Right renal cortex interstitium (tissue), 3 donors: ENCODE measurements around the gene ZNF630. TPM values are rescaled to one million over a fixed set of nuclear protein-coding genes. Genes with fewer than 3 reads are reported as not detected.
"Not testable (repeated sequence)": the region's sequence is repeated elsewhere in the genome, so short reads cannot be mapped to it uniquely, and the experiment has no call there.

Source experiments
- DNase-seq, 3 donors: peaks; one replicate each; pipeline ENCODE4 v3.0.0-alpha.2; 2013; ENCODE audit warnings: low read depth in 3 of 3, low spot score in 2 of 3
- polyA plus RNA-seq, 3 donors: library from polyadenylated mRNA; unstranded; fragments of 120-200 nt; gene quantifications; one replicate each; pipeline ENCODE4 v1.2.1, GENCODE V29; 2013; ENCODE audit not compliant: insufficient read length in 3 of 3

The ZNF630 gene
- polyA plus RNA-seq, 3 donors = 3.3 to 3.7 (median 3.6) TPM

DNA sequence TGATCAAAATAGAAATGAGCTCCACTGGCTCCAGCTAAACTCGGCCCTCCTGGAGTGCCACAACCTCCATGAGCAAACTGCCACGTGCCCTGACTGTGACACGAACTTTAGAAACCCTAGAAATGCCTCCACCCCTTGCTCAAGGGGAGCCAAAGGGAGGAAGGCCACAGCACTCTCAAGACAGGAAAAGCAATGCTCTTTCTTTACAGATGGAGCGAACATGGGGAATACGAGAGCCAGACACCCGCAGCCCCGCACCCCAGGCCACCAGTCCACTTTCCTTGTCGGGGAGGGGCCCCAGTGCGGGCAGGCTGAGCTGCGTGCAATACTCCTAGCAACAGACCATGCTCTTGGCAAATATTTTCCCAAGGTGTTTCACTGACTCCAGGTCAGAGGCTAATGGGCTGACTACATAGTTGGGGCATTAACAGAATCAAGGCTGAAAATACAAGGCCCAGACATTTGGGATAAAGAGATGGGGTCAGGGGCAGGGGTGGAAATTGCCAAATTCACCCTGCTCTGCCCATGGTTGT lies 40.7 kb downstream of the ZNF630 start:
- DNase-seq = not testable (repeated sequence)

DNA sequence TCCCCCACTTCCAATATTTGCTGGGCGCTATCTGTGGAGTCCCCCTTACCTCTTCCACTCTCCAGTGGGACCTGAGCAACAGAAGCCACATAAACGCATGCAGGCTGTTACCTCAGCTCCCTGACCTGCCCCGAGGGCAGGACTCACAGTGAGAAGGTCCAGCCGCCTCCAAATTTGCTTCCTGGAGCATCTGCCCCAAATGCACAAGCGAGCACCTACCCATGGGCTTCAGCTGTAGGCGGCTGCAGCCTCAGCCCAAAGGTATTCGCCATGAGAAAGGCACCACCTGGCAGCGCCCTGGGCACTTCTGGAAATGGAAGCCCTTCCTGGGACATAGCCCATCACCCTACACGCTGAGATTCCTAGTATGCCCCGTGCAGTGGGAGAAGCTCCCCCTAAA lies 41.2 kb downstream of the ZNF630 start:
- DNase-seq = no peak

DNA sequence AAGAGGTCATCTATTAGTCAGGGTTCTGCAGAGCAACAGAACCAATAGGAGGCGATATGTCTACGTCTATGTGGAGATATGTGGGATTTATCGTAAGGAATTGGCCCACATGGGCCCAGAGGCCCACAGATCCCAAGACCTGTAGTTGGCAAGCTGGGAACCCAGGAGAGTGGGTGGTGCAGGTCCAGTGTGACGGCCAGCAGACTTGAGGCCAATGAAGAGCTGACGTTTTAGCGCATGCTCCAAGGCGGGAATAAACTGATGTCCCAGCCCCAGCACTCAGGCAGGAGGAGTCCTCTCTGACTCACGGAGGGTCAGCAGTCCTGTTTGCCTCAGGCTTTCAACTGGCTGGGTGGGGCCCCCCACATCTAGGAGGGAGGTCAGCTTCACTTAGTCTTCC lies 43.3 kb downstream of the ZNF630 start:
- no peak for DNase-seq

- not testable (repeated sequence) for DNase-seq
Measured at GRCh38 chrX:48027545-48027944, 43.9 kb downstream of the ZNF630 start.

GRCh38 chrX:48025561-48025960 lies 45.9 kb downstream of the ZNF630 start:
- peak in 2 of 3 donors; percentile 27 to 50 for DNase-seq

DNA sequence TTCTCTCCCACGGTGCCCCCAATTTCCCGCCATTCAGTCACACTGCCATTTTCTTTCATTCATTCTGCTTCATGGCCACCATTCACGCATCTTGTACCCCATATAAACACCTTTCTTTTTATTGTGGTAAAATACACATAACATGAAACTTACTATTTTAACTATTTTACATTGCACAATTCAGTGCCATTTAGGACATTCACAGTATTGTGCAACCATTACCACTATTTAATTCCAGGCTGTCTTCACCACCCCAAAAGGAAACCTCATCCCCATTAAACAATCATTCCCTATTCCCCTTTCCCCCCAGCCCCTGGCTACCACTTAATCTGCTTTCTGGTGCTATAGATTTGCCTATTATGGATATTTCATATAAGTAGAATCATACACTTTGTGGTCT lies 48.7 kb downstream of the ZNF630 start:
- DNase-seq = no peak

DNA sequence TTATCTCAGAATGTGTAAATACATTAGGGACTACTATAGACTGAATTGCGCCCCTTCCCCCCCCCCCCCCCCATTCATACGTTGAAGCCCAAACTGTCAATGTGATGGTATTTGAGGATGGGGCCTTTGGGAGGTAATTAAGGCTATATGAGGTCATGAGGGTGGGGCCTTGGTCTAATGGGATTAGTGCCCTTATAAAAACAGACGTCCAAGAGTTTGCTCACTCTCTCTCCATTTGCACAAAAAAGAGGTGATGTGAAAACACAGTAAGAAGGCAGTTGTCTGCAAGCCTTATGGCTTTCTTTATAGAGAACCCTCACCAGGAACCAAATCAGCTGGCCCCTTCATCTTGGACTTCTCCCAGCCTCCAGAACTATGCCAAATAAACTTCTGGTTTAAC lies 49.3 kb downstream of the ZNF630 start:
- DNase-seq = no peak

DNA sequence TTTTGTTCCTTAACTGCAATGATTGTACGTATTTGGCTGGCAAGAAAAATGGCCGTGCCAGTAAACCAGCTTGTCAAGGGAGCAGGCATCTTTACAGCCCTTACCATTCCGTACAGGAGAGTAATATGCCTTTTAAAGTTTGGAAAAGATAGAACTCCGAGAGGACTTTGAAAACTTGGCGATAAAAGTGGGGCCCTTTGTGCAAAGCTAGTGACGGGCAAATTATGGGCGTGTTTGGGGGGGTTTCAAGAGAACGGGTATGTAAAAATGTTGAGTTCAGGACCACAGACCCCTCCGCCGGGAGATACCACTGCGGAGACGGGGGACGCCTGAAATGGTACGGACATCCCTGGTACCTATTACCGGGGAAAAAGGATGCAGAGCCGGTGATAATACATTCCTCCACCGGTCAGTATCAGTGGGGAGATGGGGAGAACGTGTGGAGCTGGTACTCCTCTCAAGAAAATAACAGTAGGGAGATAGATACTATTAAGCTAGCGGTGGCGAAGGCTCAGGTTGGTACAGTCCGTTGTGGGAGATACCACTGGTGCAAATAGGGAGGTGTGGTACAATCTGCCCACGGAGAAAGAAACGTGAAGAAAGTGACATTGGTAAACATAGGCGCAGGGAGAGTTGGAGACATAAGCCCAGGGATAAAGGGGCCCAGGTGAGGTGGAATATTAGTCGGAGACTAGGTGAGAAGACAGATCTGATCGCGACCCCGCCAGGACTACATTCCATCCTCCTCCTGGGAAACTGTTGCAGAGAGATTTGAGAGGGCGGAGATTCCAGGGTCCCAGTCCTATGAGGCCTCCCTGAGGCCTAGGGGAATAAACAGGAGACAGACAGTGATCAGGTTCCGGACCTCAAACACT lies 50.2 kb downstream of the ZNF630 start:
- DNase-seq = peak; percentile 78 to 93 (median 86)

- DNase-seq = not testable (repeated sequence)
Measured at GRCh38 chrX:48020472-48020871, 51.0 kb downstream of the ZNF630 start.

GRCh38 chrX:48019892-48020291 lies 51.5 kb downstream of the ZNF630 start:
- DNase-seq = not testable (repeated sequence)

GRCh38 chrX:48016583-48017310 lies 54.7 kb downstream of the ZNF630 start:
- DNase-seq = not testable (repeated sequence)

DNA sequence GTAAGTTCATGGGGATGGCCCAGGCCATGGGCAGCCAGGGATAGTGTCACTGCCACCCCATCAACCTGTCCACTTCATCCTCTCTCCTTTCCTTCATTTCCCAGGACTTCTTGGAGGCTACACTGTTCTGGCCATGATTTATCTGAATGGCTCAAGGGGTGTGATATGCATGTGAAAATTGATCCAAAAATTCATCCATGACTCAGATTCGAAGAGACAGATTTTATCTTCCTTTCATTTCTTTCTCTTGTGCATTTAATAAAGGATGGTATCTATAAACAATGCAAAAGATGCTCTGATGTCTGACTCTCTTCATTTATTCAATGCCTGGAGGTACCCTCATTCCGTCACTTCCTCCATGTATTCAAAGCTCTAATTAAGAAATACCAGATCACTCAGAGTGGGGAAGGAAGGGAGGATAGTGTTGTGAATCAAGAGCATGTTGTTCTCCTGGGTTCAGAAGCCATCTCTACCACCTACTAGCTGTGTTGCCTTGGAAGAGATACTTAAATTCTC lies 61.9 kb downstream of the ZNF630 start:
- not testable (repeated sequence) for DNase-seq

Other genes with a start within 250 kb of the ZNF630 start
- gene ZNF81, start 234.7 kb downstream of the ZNF630 start, polyA plus RNA-seq = 1 to 10 TPM; 6.7 to 8.2 (median 6.8) TPM
- 10 to 100 TPM; 10.8 to 11.7 (median 10.9) TPM for gene ZNF182, start 67.7 kb downstream of the ZNF630 start, polyA plus RNA-seq
- under 1 TPM in 1 of 3 donors, not detected in 2; 0.27 TPM for gene SPACA5, start 64.7 kb downstream of the ZNF630 start, polyA plus RNA-seq
- gene SPACA5B, start 59.0 kb upstream of the ZNF630 start, polyA plus RNA-seq = not detected
- gene SSX5, start 125.2 kb upstream of the ZNF630 start, polyA plus RNA-seq = not detected
- not detected for gene SSX1, start 183.8 kb upstream of the ZNF630 start, polyA plus RNA-seq